ENCODE measurements around the gene NLRC5.
"Not testable (repeated sequence)": the region's sequence is repeated elsewhere in the genome, so short reads cannot be mapped to it uniquely, and the experiment has no call there.

GRCh38 chr16:57071081-57071732 lies 81.8 kb downstream of the NLRC5 start:
- TF ChIP-seq CTCF (conservative IDR thresholded peaks at IDR 0.05; ENCODE audit: low read length); EZH2phosphoT487 (IDR thresholded peaks at IDR 0.05; ENCODE audit: borderline replicate concordance, low read depth, low read length): not testable (repeated sequence)
